GM12865 (cell line): ENCODE data around the gene TNRC6C.
A peak's percentile ranks its signal among the peaks of the same experiment; 100 is the strongest.

Source experiments
- DNase-seq: peaks from one replicate; pipeline ENCODE4 v3.0.0; 2010; ENCODE audit warnings: low read depth
- H3K4me3 ChIP-seq: 2 replicates; pipeline ENCODE4 v1.5.1; 2011; ENCODE audit warnings: mild to moderate bottlenecking, low read depth, low read length, control low read depth
- CTCF ChIP-seq: IDR thresholded peaks from 2 replicates; pipeline ENCODE4 v1.5.1; 2011; ENCODE audit warnings: low read length, control low read depth, low read depth, inconsistent platforms; ENCODE audit not compliant: insufficient read depth; ENCODE audit errors: missing control alignments

The TNRC6C gene

GRCh38 chr17:78013683-78014467 lies 55.4 kb downstream of the TNRC6C start:
- peak; percentile 67 for TF ChIP-seq CTCF

GRCh38 chr17:78014646-78015045 lies 56.1 kb downstream of the TNRC6C start:
- DNase-seq, result no peak
- no peak overlapping the region for H3K4me3 ChIP-seq
- no peak for TF ChIP-seq CTCF

More at GRCh38 chr17:78013683-78014467, 55.4 kb downstream of the TNRC6C start:
- peak; percentile 70 for DNase-seq
- H3K4me3 ChIP-seq, result no peak overlapping the region

GRCh38 chr17:78016852-78017251 lies 58.3 kb downstream of the TNRC6C start:
- no peak overlapping the region for H3K4me3 ChIP-seq

GRCh38 chr17:78019367-78019975 lies 61.0 kb downstream of the TNRC6C start:
- DNase-seq, result peak; percentile 51
- no peak overlapping the region for H3K4me3 ChIP-seq
- TF ChIP-seq CTCF, result peak; percentile 38

More at GRCh38 chr17:78016852-78017251, 58.3 kb downstream of the TNRC6C start:
- TF ChIP-seq CTCF, result no peak
- DNase-seq, result no peak

- TF ChIP-seq CTCF, result no peak
- DNase-seq, result peak; percentile 51
These were observed 61.6 kb downstream of the TNRC6C start for GRCh38 chr17:78019976-78020716.

GRCh38 chr17:78020717-78021108 lies 62.2 kb downstream of the TNRC6C start:
- no peak for DNase-seq
- no peak for TF ChIP-seq CTCF
- H3K4me3 ChIP-seq, result no peak overlapping the region; the same call in 1 of the 2 replicates

More at GRCh38 chr17:78019976-78020716, 61.6 kb downstream of the TNRC6C start:
- H3K4me3 ChIP-seq, result no peak overlapping the region; the same call in 1 of the 2 replicates
